NCI-H2171 (cell line): ENCODE data around the gene REXO1.

Source experiments
- DNase-seq: peaks from one replicate; lab custom pipeline; 2025; lab: John Stamatoyannopoulos, UW

The REXO1 gene

GRCh38 chr19:1790054-1790792 is 58.1 kb downstream of the REXO1 start:
- no peak for DNase-seq

- no peak for DNase-seq
Observed at GRCh38 chr19:1789261-1790041, 58.8 kb downstream of the REXO1 start.

GRCh38 chr19:1787116-1787515 is 61.2 kb downstream of the REXO1 start:
- no peak for DNase-seq

- DNase-seq, result no peak
Observed at GRCh38 chr19:1786668-1787067, 61.6 kb downstream of the REXO1 start.

- DNase-seq, result no peak
Observed at GRCh38 chr19:1785310-1785709, 63.0 kb downstream of the REXO1 start.

GRCh38 chr19:1783874-1784273 is 64.4 kb downstream of the REXO1 start:
- DNase-seq, result no peak

- DNase-seq, result no peak
Observed at GRCh38 chr19:1783354-1783753, 64.9 kb downstream of the REXO1 start.

- DNase-seq, result no peak
Observed at GRCh38 chr19:1782521-1782920, 65.8 kb downstream of the REXO1 start.

- no peak for DNase-seq
Observed at GRCh38 chr19:1780272-1780958, 67.9 kb downstream of the REXO1 start.

- DNase-seq, result no peak
Observed at GRCh38 chr19:1779574-1779973, 68.7 kb downstream of the REXO1 start.

- DNase-seq, result no peak
Observed at GRCh38 chr19:1777149-1777548, 71.1 kb downstream of the REXO1 start.

GRCh38 chr19:1776606-1777147 is 71.6 kb downstream of the REXO1 start:
- DNase-seq, result no peak

- no peak for DNase-seq
Observed at GRCh38 chr19:1775951-1776605, 72.2 kb downstream of the REXO1 start.

- peak; percentile 51 for DNase-seq
Observed at GRCh38 chr19:1774989-1775772, 73.1 kb downstream of the REXO1 start.

- DNase-seq, result no peak
Observed at GRCh38 chr19:1773184-1773583, 75.1 kb downstream of the REXO1 start.

- no peak for DNase-seq
Observed at GRCh38 chr19:1770866-1771576, 77.3 kb downstream of the REXO1 start.

GRCh38 chr19:1769645-1769985 is 78.7 kb downstream of the REXO1 start:
- DNase-seq, result no peak

- DNase-seq, result no peak
Observed at GRCh38 chr19:1768918-1769644, 79.2 kb downstream of the REXO1 start.

- DNase-seq, result no peak
Observed at GRCh38 chr19:1768248-1768647, 80.0 kb downstream of the REXO1 start.

GRCh38 chr19:1767464-1767933 is 80.8 kb downstream of the REXO1 start:
- DNase-seq, result no peak
